Mucosa of descending colon (tissue), 3 donors: ENCODE data around the gene DCAF8. TPM values are rescaled to one million over a fixed set of nuclear protein-coding genes. Genes with fewer than 3 reads are reported as not detected.

Source experiments
- ATAC-seq: fragments of 200-7000 bp; cut with Tn5 transposase; one replicate; pipeline ENCODE4 v1.9.1; 2020; ENCODE audit warnings: mild to moderate bottlenecking, moderate library complexity
- DNase-seq, 3 donors: peaks; one replicate each; pipeline ENCODE4 v3.0.0-alpha.2; 2020
- H3K36me3 ChIP-seq: fragments of 200-600 bp; one replicate; pipeline ENCODE4 v1.8.0; 2021; ENCODE audit warnings: low read depth, mild to moderate bottlenecking
- H3K4me1 ChIP-seq: fragments of 200-600 bp; one replicate; pipeline ENCODE4 v1.8.0; 2021; ENCODE audit warnings: low read depth, mild to moderate bottlenecking
- H3K4me3 ChIP-seq: fragments of 200-600 bp; one replicate; pipeline ENCODE4 v1.8.0; 2021; ENCODE audit warnings: mild to moderate bottlenecking
- H3K9me3 ChIP-seq: fragments of 200-600 bp; one replicate; pipeline ENCODE4 v1.8.0; 2021; ENCODE audit warnings: mild to moderate bottlenecking
- CTCF ChIP-seq: fragments of 200-600 bp; IDR thresholded peaks from one replicate; pipeline ENCODE4 v1.8.0; 2022; ENCODE audit warnings: antibody characterized with exemption, mild to moderate bottlenecking
- intact Hi-C, 2 donors: fragments of 100-400 bp; cut with DNase I in 1 of 2; cut with micrococcal nuclease in 1 of 2; formaldehyde crosslinking; loops; one replicate each; pipeline versions ENCODE4 v1.11.0 to v1.11.1; 2022; cut with DNase I, micrococcal nuclease
- total RNA-seq, 3 donors: library from RNA; stranded (reverse); fragmentation: NEBNext Ultra II Directional in 2 of 3; extraction: Animal tissue kit (Norgen Biotek cat#: 25700) in 2 of 3; gene quantifications; one replicate each; pipeline versions ENCODE4 v1.2.1 to v1.2.4, GENCODE V29; 2021 to 2023
- donor health status: DM: no; HTN: no; CAD: no; lungs with moderate emphysema.
- donor health status: DM: no; HTN: no; CAD: no.
- donor health status: DM: no; HTN: yes; CAD: no.

Gene DCAF8
- total RNA-seq, 3 donors from 2014 or later: 96.7 to 146 (median 123) TPM

DNA sequence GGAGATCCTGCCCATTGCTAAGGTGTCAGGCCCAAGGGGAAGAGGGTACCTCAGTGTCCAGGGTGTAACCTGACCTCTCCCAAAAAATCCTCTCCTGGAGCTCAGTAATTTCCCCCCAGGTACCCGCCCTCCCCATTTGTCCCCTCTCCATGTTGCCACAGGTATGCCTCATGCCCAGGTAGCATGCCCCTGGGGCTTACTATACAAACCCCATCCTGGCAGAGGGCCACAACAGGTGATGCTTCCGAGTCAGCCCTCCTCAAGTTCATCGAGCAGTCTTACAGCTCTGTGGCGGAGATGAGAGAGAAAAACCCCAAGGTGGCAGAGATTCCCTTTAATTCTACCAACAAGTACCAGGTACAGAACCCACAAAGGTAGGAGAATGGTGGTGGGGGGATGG, 95.3 kb downstream of the DCAF8 start:
- no peak for TF ChIP-seq CTCF
- Histone ChIP-seq H3K9me3 (no peaks in the 10 kb centered on the region), H3K4me3 (no peak overlapping the region), H3K36me3 (no peaks in the 10 kb centered on the region), H3K4me1 (no peaks in the 10 kb centered on the region)
- intact Hi-C loops: no loop called here
- DNase-seq: no peak
- no peak for ATAC-seq

DNA sequence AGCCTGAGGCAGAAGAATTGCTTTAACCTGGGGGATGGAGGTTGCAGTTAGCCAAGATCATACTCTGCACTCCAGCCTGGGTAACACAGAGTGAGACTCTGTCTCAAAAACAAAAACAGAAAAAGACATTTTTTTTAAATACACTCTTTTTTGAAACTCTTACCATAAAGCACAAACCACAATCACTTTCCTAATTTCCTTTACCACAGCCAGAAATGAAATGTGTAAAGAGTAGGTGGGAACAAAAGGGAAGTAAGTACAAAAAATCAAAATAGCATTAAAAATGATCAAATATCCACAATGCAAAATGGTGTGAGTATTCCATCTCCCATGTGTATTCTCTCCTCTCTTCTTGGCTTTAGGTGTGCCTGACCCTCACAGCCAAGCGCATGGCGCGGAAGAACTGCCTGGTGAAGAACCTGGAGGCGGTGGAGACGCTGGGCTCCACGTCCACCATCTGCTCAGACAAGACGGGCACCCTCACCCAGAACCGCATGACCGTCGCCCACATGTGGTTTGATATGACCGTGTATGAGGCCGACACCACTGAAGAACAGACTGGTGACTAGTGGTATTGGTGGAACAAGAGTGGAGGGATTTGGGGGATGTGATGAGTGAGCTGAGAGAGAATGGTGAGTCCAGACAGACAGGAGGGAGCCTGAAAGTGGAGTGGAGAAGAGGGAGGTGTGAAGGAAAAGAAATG, 96.0 kb downstream of the DCAF8 start:
- Histone ChIP-seq H3K9me3 (no peaks in the 10 kb centered on the region), H3K36me3 (no peaks in the 10 kb centered on the region), H3K4me1 (no peaks in the 10 kb centered on the region), H3K4me3 (no peak overlapping the region)
- DNase-seq (no peak), ATAC-seq (no peak)
- TF ChIP-seq CTCF: no peak
- intact Hi-C loops: no loop called here

Other genes with a start within 250 kb of the DCAF8 start
- gene PIGM, start 230.6 kb downstream of the DCAF8 start, total RNA-seq: 1 to 10 TPM; 5.0 to 6.3 (median 5.9) TPM
- under 1 TPM; 0.23 to 0.73 (median 0.27) TPM for gene KCNJ10, start 192.4 kb downstream of the DCAF8 start, total RNA-seq
- gene KCNJ9, start 181.0 kb downstream of the DCAF8 start, total RNA-seq: under 1 TPM in 1 of 3 donors, not detected in 2; 0.47 TPM
- 10 to 100 TPM; 38.3 to 65.0 (median 39.1) TPM for gene IGSF8, start 163.9 kb downstream of the DCAF8 start, total RNA-seq
- 100 to 1,000 TPM in 1 of 3 donors, 1 to 10 TPM in 2; 2.6 to 124 (median 4.0) TPM for gene ATP1A2, start 146.8 kb downstream of the DCAF8 start, total RNA-seq
- under 1 TPM in 1 of 3 donors, not detected in 2; 0.16 TPM for gene ATP1A4, start 110.9 kb downstream of the DCAF8 start, total RNA-seq
- under 1 TPM in 2 of 3 donors, not detected in 1; 0.34 to 0.82 TPM for gene CASQ1, start 72.0 kb downstream of the DCAF8 start, total RNA-seq
- 100 to 1,000 TPM in 1 of 3 donors, 10 to 100 TPM in 2; 31.6 to 125 (median 36.6) TPM for gene PEA15, start 57.2 kb downstream of the DCAF8 start, total RNA-seq
- gene PEX19, start 22.6 kb upstream of the DCAF8 start, total RNA-seq: 10 to 100 TPM; 53.7 to 82.0 (median 76.3) TPM
- gene COPA, start 80.7 kb upstream of the DCAF8 start, total RNA-seq: 100 to 1,000 TPM; 141 to 165 (median 151) TPM
- gene NCSTN, start 80.8 kb upstream of the DCAF8 start, total RNA-seq: 100 to 1,000 TPM in 1 of 3 donors, 10 to 100 TPM in 2; 70.4 to 104 (median 95.8) TPM
- under 1 TPM; 0.14 to 0.16 (median 0.14) TPM for gene NHLH1, start 104.5 kb upstream of the DCAF8 start, total RNA-seq
- 1 to 10 TPM; 5.2 to 8.9 (median 8.7) TPM for gene VANGL2, start 138.0 kb upstream of the DCAF8 start, total RNA-seq